Natural killer cell treated with Interleukin-12 subunit alpha and Interleukin-12 subunit beta and Interleukin-15 and Interleukin-18, amount 100 ng/mL, for 72 hours (primary cell): ENCODE measurements around the gene KCNIP4. TPM values are rescaled to one million over a fixed set of nuclear protein-coding genes. Genes with fewer than 3 reads are reported as not detected.

Source experiments
- ATAC-seq, 2 donors: fragments of 150-1000 bp; cut with Tn5 transposase in 1 of 2; sonication (Bioruptor Pico), chemical (Tn5 transposase) in 1 of 2; 2 replicates each; pipeline ENCODE4 v1.10.0; 2021
- DNase-seq: peaks from one replicate; pipeline ENCODE4 v3.0.0; 2022; ENCODE audit warnings: low spot score
- H3K27ac Mint-ChIP-seq, 2 donors: 1 replicate in 1 of 2; 2 replicates in 1 of 2; pipeline ENCODE4 v1.8.0; 2022; ENCODE audit warnings: mixed read lengths in 2 of 2, mild to moderate bottlenecking in 1 of 2, moderate library complexity in 1 of 2
- H3K27me3 Mint-ChIP-seq, 2 donors: 1 replicate in 1 of 2; 2 replicates in 1 of 2; pipeline ENCODE4 v1.8.0; 2022; ENCODE audit warnings: mixed read lengths in 2 of 2
- H3K36me3 Mint-ChIP-seq: one replicate; pipeline ENCODE4 v1.8.0; 2022; ENCODE audit warnings: mixed read lengths
- H3K4me1 Mint-ChIP-seq, 2 donors: 1 replicate in 1 of 2; 2 replicates in 1 of 2; pipeline ENCODE4 v1.8.0; 2022; ENCODE audit warnings: low read depth in 2 of 2, mixed read lengths in 2 of 2, mild to moderate bottlenecking in 1 of 2
- H3K4me3 Mint-ChIP-seq: one replicate; pipeline ENCODE4 v1.8.0; 2022; ENCODE audit warnings: mixed read lengths
- H3K9me3 Mint-ChIP-seq: 2 replicates; pipeline ENCODE4 v1.8.0; 2022; ENCODE audit warnings: mixed read lengths
- total RNA-seq, 2 donors: library from RNA; stranded (reverse); gene quantifications; one replicate each; pipeline ENCODE4 v1.2.3, GENCODE V29; 2022

The KCNIP4 gene
- total RNA-seq, 2 donors from 2014 or later, result not detected

DNA sequence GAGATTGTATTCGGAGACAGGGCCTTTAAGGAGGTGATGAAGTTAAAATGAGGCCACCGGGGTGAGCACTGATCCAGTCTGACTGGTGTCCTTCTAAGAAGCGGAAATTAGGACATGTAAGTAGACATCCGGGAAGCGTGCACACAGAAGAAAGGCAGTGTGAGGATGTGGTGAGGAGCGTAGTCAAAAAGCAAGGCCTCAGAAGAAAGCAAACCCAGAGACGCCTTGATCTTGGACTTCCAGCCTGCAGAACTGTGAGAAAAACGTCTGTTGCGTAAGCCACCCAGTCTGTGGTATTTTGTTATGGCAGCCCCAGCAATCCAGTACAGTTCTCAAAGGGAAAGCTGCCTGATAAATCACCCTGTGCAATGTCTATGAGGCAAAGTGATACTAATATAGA lies 153.5 kb downstream of the KCNIP4 start:
- H3K27ac Mint-ChIP-seq, result no peak overlapping the region
- no peak overlapping the region for H3K4me3 Mint-ChIP-seq
- no peak for DNase-seq
- no peak for ATAC-seq
- H3K9me3 Mint-ChIP-seq, result no peaks in the 10 kb centered on the region
- H3K27me3 Mint-ChIP-seq, result no peaks in the 10 kb centered on the region
- no peaks in the 10 kb centered on the region for H3K4me1 Mint-ChIP-seq
- no peaks in the 10 kb centered on the region for H3K36me3 Mint-ChIP-seq

DNA sequence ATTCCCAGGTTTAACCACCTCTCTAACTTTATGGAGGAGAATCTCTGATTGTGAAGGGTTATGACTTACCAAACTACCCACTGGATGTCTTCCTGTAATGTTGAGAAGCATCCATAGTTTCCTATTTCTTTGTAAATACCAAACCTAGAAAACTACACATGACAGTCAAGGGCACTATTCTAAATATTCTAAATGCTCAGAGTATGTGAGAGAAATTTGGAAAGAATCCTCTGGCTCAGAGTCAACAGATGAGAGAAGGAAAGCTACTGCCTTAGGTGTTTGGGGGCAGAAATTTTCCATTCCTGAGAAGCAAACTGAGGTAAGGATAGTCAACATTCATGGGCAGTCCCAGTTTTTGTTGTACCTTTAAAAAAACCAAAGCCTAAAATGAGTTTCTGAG lies 155.8 kb downstream of the KCNIP4 start:
- H3K27ac Mint-ChIP-seq, result no peak overlapping the region
- H3K27me3 Mint-ChIP-seq, result no peaks in the 10 kb centered on the region
- ATAC-seq, result no peak
- no peaks in the 10 kb centered on the region for H3K36me3 Mint-ChIP-seq
- H3K4me1 Mint-ChIP-seq, result no peaks in the 10 kb centered on the region
- no peak overlapping the region for H3K4me3 Mint-ChIP-seq
- no peak for DNase-seq
- no peaks in the 10 kb centered on the region for H3K9me3 Mint-ChIP-seq

DNA sequence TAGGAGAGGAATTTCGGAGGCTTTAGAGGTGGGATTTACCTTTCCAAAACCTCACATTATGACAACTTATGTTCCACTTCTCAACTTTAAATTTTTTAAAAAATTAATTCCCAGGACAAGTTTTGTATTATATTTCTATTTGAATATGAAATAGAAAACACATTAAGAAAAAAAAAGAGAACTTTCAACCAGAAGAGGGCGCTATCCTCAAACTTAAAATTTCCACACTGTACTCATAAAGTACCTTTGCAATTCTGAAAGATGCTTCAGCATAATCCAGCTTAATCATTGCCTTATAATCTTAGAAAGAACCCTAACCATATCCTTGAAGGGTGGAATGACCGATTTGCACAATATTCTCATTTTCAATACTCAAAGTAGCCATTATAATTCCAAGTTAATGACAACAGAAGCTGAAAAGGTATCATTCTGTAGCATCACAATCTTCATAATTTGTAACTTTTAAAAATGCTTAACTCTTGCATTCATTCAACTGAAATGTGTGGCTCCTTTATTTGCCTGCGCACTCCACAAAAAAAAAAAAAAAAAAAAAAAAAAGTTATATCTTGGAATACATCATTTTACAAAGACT lies 158.0 kb downstream of the KCNIP4 start:
- Mint-ChIP-seq H3K9me3 (no peaks in the 10 kb centered on the region), H3K27ac (no peak overlapping the region), H3K27me3 (no peaks in the 10 kb centered on the region), H3K4me3 (no peak overlapping the region), H3K36me3 (no peaks in the 10 kb centered on the region), H3K4me1 (no peaks in the 10 kb centered on the region)
- no peak for DNase-seq
- no peak for ATAC-seq

DNA sequence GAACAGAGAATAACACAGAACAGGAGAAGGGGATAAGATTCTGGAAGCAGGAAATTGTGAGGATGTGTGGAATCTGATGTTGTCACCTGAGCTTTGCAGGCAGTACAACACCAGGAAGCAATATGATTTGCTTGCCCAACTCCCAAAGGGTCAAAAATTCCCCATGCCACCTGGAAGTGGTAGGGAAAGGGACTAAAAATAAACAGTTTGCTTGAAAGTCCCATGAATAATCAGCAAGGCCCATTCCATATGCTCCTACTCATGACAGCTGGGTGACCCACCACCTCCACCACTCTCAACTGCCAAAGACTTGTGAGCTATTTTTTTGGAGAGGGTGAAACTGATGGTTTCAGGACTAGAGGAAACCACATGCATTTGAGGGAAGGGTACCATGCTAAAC lies 168.4 kb downstream of the KCNIP4 start:
- no peak for ATAC-seq
- no peaks in the 10 kb centered on the region for H3K36me3 Mint-ChIP-seq
- peaks cover 0 to 3% of the 10 kb centered on the region in 2 donors for H3K27me3 Mint-ChIP-seq
- H3K9me3 Mint-ChIP-seq, result peaks cover 3% of the 10 kb centered on the region
- H3K27ac Mint-ChIP-seq, result no peak overlapping the region
- no peak for DNase-seq
- H3K4me1 Mint-ChIP-seq, result no peaks in the 10 kb centered on the region
- no peak overlapping the region for H3K4me3 Mint-ChIP-seq

DNA sequence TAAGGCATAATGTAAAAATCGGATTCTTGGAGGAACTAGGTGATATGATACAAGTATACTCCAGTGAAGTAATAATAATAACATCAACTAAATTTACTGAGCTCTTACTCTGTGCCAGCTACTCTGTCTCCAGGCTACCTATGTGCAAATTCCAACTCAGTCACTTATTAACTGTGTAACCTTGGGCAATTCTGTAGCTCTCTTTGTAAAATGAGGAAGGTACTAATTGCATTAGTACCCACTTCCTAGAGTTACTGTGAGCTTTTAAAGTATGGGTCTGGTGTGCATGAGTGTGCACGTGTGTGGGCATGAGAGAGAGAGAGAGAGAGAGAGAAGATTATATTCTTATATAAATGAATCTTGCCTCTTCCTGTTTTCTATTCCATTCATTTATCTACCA lies 169.9 kb downstream of the KCNIP4 start:
- Mint-ChIP-seq H3K4me1 (no peaks in the 10 kb centered on the region), H3K27ac (no peak overlapping the region), H3K4me3 (no peak overlapping the region), H3K27me3 (peaks cover 0 to 3% of the 10 kb centered on the region in 2 donors), H3K36me3 (no peaks in the 10 kb centered on the region), H3K9me3 (peaks cover 3% of the 10 kb centered on the region)
- no peak for ATAC-seq
- no peak for DNase-seq

DNA sequence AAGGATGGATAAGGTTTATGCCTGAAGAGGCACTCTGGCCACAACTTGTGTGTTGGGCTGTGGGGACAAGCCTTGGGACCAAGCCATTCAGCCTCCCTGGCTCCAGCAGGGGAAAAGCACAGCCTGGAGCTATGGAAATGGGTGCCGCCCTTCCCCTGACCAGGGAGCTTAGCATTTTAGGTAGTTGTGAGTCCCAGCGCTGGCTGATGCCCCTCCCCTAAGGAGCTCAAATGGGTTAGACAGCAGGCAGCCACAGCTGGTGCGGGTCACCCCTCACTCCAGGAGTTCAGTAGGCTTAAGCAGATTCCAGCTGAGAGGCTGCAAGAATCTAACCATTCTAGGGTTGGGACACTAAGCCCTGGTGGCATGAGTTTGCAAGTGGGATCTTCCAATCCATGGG lies 172.9 kb downstream of the KCNIP4 start:
- Mint-ChIP-seq H3K27me3 (peaks cover 5 to 6% of the 10 kb centered on the region in 2 donors), H3K36me3 (no peaks in the 10 kb centered on the region), H3K4me1 (no peaks in the 10 kb centered on the region), H3K27ac (no peak overlapping the region), H3K9me3 (peaks cover 3% of the 10 kb centered on the region), H3K4me3 (no peak overlapping the region)
- no peak for DNase-seq
- ATAC-seq, result no peak

DNA sequence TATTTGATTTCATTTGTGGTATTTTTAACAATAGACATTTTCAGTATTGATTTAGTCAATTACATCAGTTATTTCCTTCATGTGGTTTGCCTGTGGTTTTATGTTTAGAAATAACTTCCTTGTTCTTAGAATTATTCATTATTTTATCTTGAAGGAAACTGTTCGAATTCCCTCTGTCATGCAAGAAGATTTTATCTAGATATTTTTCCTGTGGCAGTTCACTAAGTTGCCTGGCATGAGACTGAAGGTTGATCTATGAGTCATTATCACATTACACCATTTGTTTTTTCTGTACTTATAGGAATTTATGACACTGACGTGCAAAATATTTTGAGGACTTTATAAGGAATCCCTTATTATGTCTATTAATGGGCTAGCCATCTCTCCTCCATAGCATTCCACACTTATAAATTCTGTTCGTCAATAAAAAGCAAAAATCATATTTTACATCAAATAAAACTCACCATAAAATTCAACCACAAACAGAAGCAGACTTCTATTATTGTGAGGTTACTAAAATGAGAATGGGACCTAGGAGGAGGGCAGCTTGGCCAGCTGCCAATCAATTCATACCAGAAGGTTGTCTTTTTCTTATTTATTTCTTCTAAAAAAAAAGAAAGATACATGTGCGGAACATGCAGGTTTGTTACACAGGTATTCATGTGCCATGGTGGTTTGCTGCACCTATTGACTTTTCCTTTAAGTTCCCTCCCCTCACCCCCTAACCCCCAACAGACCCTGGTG lies 179.0 kb downstream of the KCNIP4 start:
- Mint-ChIP-seq H3K27ac (no peak overlapping the region), H3K4me1 (no peaks in the 10 kb centered on the region), H3K4me3 (no peak overlapping the region), H3K36me3 (no peaks in the 10 kb centered on the region), H3K27me3 (peaks cover 8 to 14% of the 10 kb centered on the region in 2 donors), H3K9me3 (no peaks in the 10 kb centered on the region)
- ATAC-seq (no peak), DNase-seq (no peak)

DNA sequence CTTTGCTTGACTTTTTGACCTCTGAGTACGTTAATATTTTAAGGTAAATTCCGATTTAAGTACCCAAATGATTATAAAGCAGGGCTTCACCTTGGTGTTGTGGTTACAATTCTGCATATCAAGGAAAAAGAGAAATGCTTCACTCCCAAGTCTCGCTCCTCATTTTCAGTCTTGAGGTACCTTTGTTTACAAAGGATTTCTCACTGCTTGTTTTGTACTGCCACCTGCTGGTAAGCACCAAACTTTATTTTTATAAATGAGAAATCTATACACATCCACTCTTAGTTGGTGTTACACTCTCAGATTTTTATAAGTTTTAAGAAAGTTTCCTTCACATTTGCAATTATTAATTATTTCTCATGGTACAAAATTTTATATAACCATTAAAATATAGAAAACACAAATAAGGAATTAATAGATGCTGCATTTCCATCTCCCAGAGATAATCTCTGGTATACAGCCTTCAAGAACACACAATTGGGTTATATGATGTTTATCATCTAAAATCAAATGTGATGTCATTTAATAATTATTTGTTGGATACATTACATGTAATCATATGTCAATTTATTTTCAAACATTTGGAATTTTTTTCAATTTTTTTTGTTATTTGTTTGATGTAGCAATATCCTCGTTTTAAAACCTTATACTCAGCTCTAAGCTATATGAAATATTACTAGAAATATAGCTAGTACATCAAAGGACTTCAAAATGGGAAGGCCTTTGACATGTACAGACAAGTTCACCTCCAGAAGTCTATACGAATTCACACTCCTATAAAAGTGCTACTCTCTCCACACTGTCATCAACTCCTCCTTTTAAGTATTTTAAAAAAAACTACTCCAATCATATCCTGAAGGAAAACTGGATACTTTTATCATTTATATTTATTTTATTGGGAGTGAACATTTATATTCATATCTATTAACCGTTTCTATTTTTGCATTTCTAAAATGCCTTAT lies 179.9 kb downstream of the KCNIP4 start:
- Mint-ChIP-seq H3K27me3 (peaks cover 8 to 14% of the 10 kb centered on the region in 2 donors), H3K4me3 (no peak overlapping the region), H3K4me1 (no peaks in the 10 kb centered on the region), H3K27ac (no peak overlapping the region), H3K9me3 (no peaks in the 10 kb centered on the region), H3K36me3 (no peaks in the 10 kb centered on the region)
- ATAC-seq (no peak), DNase-seq (no peak)

DNA sequence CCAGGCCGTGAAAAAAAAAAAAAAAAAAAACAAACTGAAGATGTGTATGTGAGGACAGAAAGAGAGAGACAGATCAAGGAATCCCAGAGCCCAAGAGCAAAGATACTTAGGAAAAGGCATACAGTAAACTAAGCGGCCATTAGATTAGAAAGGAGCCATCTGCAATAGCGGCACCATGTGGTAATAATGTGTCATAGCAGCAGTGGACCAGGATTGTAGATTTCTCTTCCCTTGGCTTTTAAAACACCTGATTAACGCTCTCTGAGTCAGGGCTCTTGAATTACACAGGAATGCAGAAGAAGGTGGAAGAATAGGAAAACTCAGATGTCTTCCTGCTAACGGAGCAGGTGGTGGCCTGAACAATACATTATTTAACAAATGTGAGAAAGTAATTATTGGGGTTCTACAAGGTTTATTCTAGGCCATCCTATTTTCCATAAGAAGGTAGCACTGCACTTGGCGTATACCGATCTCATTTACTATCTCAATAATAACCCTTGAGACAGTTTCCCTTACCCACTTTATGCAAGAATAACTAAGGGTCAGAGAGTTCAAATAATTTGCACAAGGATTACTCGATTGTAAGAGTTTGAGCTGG lies 182.7 kb downstream of the KCNIP4 start:
- DNase-seq (no peak), ATAC-seq (no peak)
- Mint-ChIP-seq H3K27me3 (peaks cover 6 to 8% of the 10 kb centered on the region in 2 donors), H3K9me3 (no peaks in the 10 kb centered on the region), H3K36me3 (no peaks in the 10 kb centered on the region), H3K27ac (no peak overlapping the region), H3K4me1 (no peaks in the 10 kb centered on the region), H3K4me3 (no peak overlapping the region)

DNA sequence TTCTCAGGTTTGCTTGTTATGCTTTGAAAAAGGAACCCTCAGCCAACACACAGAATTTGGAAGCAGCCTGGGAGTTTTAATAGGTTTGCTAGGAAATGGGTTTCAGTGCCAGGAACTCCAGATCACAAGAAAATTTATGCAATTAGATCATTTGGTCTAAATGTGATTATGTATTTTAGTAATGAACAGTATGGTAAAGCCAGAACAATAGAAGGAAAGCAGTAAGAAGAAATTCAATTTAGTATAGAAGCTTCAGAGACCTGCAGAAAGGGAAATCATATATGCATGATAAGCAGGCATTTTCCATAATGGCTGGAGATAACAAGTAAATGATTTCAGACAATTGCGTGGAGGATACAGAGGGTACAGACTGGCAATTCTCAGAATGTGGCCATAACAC lies 184.7 kb downstream of the KCNIP4 start:
- no peaks in the 10 kb centered on the region for H3K4me1 Mint-ChIP-seq

DNA sequence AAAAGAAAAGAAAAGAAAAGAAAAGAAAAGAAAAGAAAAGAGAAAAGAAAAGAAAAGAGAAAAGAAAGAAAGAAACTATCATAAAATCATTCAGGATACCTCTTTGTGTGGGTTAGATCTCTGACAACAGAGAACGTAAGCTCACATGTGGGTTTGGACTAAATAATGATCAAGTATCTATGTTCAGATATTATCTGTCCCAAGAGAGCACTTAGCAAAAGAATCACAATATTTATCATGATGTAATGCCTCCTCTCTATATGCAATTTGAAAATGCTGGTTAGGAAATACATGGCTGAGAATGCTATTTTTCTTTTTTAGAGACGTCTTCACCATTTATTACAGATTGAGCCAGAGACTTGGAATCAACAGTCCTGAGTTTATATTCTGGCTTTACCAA lies 191.3 kb downstream of the KCNIP4 start:
- no peaks in the 10 kb centered on the region for H3K9me3 Mint-ChIP-seq
- H3K4me3 Mint-ChIP-seq, result no peak overlapping the region
- DNase-seq, result no peak
- H3K27ac Mint-ChIP-seq, result no peak overlapping the region
- H3K27me3 Mint-ChIP-seq, result no peaks in the 10 kb centered on the region
- ATAC-seq, result no peak
- H3K4me1 Mint-ChIP-seq, result no peaks in the 10 kb centered on the region
- no peaks in the 10 kb centered on the region for H3K36me3 Mint-ChIP-seq

More for the DNA sequence above, 184.7 kb downstream of the KCNIP4 start:
- Mint-ChIP-seq H3K4me3 (no peak overlapping the region), H3K27ac (no peak overlapping the region), H3K9me3 (no peaks in the 10 kb centered on the region), H3K36me3 (no peaks in the 10 kb centered on the region), H3K27me3 (peaks cover 6 to 8% of the 10 kb centered on the region in 2 donors)
- DNase-seq, result no peak
- no peak for ATAC-seq

DNA sequence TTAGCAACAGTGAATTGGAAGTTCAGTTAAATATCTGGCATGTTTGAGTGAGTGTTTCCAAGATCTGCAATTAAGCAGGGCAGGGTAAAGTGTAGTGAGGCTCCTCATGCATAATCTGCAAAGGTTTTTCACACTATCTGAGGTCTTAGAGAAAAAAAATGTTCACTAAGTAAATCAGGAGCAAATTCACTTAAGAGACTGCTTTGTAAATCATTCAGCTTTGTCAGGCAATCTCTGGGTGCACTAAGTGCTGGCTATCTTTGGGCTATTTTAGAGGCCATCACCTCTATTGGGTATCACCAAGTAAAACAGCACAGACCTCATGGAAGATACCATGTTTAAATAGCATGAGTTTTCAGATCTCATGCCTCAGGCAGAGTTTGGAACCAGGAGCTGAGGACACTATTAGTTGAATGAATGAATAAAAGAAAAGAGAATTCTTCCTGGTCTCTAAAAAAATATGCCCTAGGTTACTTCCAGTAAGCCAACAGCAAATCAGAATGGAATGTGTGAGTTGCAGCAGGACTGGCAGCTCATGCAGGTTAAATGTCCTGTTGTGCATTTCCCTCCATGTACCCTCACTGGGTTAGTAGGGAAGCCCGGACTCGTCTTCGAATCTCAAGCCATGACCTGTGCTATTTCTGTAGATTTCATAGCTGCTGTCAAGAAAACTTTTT lies 195.3 kb downstream of the KCNIP4 start:
- no peaks in the 10 kb centered on the region for H3K4me1 Mint-ChIP-seq
- no peak overlapping the region for H3K27ac Mint-ChIP-seq
- no peaks in the 10 kb centered on the region for H3K27me3 Mint-ChIP-seq
- H3K36me3 Mint-ChIP-seq, result no peaks in the 10 kb centered on the region
- ATAC-seq (no peak), DNase-seq (no peak)
- no peak overlapping the region for H3K4me3 Mint-ChIP-seq
- H3K9me3 Mint-ChIP-seq, result no peaks in the 10 kb centered on the region

DNA sequence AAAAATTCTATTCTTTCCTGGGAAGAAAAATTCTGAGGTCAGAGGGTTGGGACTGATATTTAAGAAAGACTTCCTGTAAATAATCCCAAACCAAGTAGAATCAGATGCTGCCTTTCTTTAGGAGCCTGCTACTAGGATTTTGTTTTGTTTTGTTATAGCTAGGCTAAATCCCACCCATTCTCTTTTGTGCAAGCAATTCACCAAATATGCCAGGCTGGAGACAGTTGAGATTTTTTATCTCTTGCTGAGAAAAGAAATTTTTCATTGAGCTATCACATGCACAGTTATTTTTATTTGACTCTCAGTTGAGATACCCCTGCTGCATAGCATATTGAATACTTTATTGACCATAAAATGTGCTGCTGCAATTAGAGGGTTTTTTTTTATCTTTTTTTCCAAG lies 196.0 kb downstream of the KCNIP4 start:
- no peaks in the 10 kb centered on the region for H3K4me1 Mint-ChIP-seq
- no peaks in the 10 kb centered on the region for H3K27me3 Mint-ChIP-seq
- H3K4me3 Mint-ChIP-seq, result no peak overlapping the region

More for the DNA sequence above, 196.0 kb downstream of the KCNIP4 start:
- no peak for DNase-seq
- no peaks in the 10 kb centered on the region for H3K9me3 Mint-ChIP-seq
- no peak overlapping the region for H3K27ac Mint-ChIP-seq
- H3K36me3 Mint-ChIP-seq, result no peaks in the 10 kb centered on the region
- no peak for ATAC-seq
